ENCODE measurements around the gene ESYT1. TPM values are rescaled to one million over a fixed set of nuclear protein-coding genes. Genes with fewer than 3 reads are reported as not detected.

ESYT1 gene
- total and polyA plus RNA-seq, 9 of the 15 experiments (the other 6 are each of a cell fraction or from before 2014, with no cell fraction given) = 132 to 420 (median 164) TPM

DNA sequence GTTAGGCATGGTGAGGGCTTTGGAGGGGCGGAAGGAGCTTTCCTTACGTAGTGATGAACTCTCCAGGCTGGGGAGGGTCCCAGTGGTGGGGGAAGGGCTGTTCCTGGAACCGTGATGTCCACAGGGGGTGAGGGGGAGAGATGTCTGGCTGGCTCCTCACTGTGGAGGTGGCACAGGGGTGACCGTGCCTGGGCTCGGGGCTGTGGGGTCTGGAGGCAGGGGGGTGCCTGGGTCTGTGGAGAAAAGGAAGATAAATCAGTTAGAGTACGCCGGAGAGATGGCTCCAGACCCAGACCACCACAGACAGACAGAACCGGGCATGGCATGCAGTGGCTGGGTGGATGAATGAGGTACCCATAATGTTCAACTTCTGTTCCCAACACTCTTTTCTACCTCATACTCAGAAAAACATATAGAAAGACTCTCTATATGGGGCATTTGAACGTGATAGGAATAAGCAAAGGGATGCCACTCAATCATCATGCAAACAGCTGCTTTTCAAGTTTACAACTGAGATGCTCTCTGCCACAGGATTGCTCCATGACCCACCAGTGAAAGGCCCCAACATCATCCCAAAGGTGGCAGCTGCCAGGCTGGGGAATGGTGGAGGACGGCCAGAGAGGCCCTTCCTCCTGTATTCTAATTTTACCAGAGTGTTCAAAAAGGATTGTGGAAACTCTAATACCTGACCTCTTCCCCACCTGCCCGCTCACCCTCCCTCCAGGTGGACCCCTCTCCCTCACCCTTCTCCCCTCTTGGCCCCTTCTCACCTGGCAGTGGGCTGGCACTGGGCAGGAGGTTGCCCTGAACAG is 35.7 kb downstream of the ESYT1 start (continued):
- TF ChIP-seq POLR2G (IDR thresholded peaks at IDR 0.05; ENCODE audit: low read depth, low read length) = 0 out of 2 replicates have a peak, but pooled peaks have one; percentile 22
- no peak for TF ChIP-seq ZNF696 (CRISPR knock-in tag; conservative IDR thresholded peaks at IDR 0.05)
- no peak for TF ChIP-seq E2F5 (CRISPR knock-in tag; IDR thresholded peaks at IDR 0.05)
- TF ChIP-seq ZNF146 (CRISPR knock-in tag; IDR thresholded peaks at IDR 0.05; ENCODE audit: unreplicated experiment) = no peak
- no peak for TF ChIP-seq FOXJ3 (CRISPR knock-in tag; IDR thresholded peaks at IDR 0.05)
- TF ChIP-seq SMARCA5 (IDR thresholded peaks at IDR 0.05) = no peak
- TF ChIP-seq POLR2AphosphoS2 (IDR thresholded peaks at IDR 0.05; ENCODE audit: low read length) = 0 out of 2 replicates have a peak, but pooled peaks have one; percentile 32
- TF ChIP-seq POLR2AphosphoS5 (IDR thresholded peaks at IDR 0.05; ENCODE audit: control insufficient read depth, insufficient read depth, low read depth, low read length) = 0 out of 2 replicates have a peak, but pooled peaks have one; percentile 50
- no peak for TF ChIP-seq HNRNPLL (IDR thresholded peaks at IDR 0.05; ENCODE audit: low read depth, low read length, poor library complexity, severe bottlenecking)
- TF ChIP-seq MBD1 (CRISPR knock-in tag; IDR thresholded peaks at IDR 0.05) = no peak
- no peak for TF ChIP-seq KLF10 (CRISPR knock-in tag; IDR thresholded peaks at IDR 0.05)
- TF ChIP-seq MBD2 (IDR thresholded peaks at IDR 0.05; ENCODE audit: borderline replicate concordance, low read depth) = no peak
- TF ChIP-seq SETDB1 (IDR thresholded peaks at IDR 0.05; ENCODE audit: low read length) = no peak
- TF ChIP-seq CAMTA2 (CRISPR knock-in tag; conservative IDR thresholded peaks at IDR 0.05) = no peak
- peak; percentile 25; the same call in 1 of the 2 replicates for TF ChIP-seq MYNN (IDR thresholded peaks at IDR 0.05)
- TF ChIP-seq MYNN (CRISPR knock-in tag; IDR thresholded peaks at IDR 0.05) = no peak
- TF ChIP-seq CBFA2T3 (IDR thresholded peaks at IDR 0.05) = no peak
- no peak for TF ChIP-seq HMGN3 (IDR thresholded peaks at IDR 0.05; ENCODE audit: borderline replicate concordance, extremely low read depth, insufficient read length, low read depth, low read length)
- no peak for TF ChIP-seq PCBP1 (IDR thresholded peaks at IDR 0.05; ENCODE audit: low read depth, low read length, poor library complexity, severe bottlenecking)
- TF ChIP-seq TCF7L2 (IDR thresholded peaks at IDR 0.05; ENCODE audit: low read depth, low read length) = no peak
- TF ChIP-seq DACH1 (IDR thresholded peaks at IDR 0.05; ENCODE audit: partially characterized antibody) = no peak
- TF ChIP-seq ZBTB26 (CRISPR knock-in tag; IDR thresholded peaks at IDR 0.05) = peak; percentile 41; the same call in 1 of the 2 replicates
- no peak for TF ChIP-seq HDAC8 (tag; IDR thresholded peaks at IDR 0.05)

All from K562 (cell line).